Spleen (tissue), 11 donors: ENCODE results near the gene SORCS2. TPM values are rescaled to one million over a fixed set of nuclear protein-coding genes. Genes with fewer than 3 reads are reported as not detected.

Source experiments
- DNase-seq: peaks from one replicate; pipeline ENCODE4 v3.0.0-alpha.2; 2020
- H3K27ac ChIP-seq, 8 donors: fragments of 200-600 bp; sonication (generic) in 7 of 8; 1 replicate in 4 of 8; 2 replicates in 4 of 8; pipeline versions ENCODE4 v1.5.0 to v1.8.0; 2016 to 2021; ENCODE audit warnings: inconsistent platforms in 4 of 8, mild to moderate bottlenecking in 4 of 8, moderate library complexity in 1 of 8
- H3K27me3 ChIP-seq, 7 donors: fragments of 200-600 bp; sonication (generic) in 6 of 7; replicated peaks in 1 of 7; 1 replicate in 4 of 7; 2 replicates in 3 of 7; pipeline versions ENCODE4 v1.5.0 to v1.8.0; 2016 to 2021; ENCODE audit warnings: inconsistent platforms in 3 of 7, mild to moderate bottlenecking in 1 of 7
- H3K36me3 ChIP-seq, 6 donors: fragments of 200-600 bp; sonication (generic) in 5 of 6; 1 replicate in 4 of 6; 2 replicates in 2 of 6; pipeline versions ENCODE4 v1.5.0 to v1.8.0; 2016 to 2021; ENCODE audit warnings: inconsistent platforms in 2 of 6
- H3K4me1 ChIP-seq, 6 donors: fragments of 200-600 bp; sonication (generic) in 5 of 6; 1 replicate in 3 of 6; 2 replicates in 3 of 6; pipeline versions ENCODE4 v1.5.0 to v1.8.0; 2016 to 2021; ENCODE audit warnings: inconsistent platforms in 3 of 6
- H3K4me3 ChIP-seq, 8 donors: fragments of 200-600 bp; sonication (generic) in 7 of 8; 1 replicate in 4 of 8; 2 replicates in 4 of 8; pipeline versions ENCODE4 v1.5.0 to v1.8.0; 2016 to 2021; ENCODE audit warnings: inconsistent platforms in 4 of 8, mild to moderate bottlenecking in 4 of 8, moderate library complexity in 2 of 8
- H3K9me3 ChIP-seq, 8 donors: fragments of 200-600 bp; sonication (generic) in 7 of 8; 1 replicate in 4 of 8; 2 replicates in 4 of 8; pipeline versions ENCODE4 v1.5.0 to v1.8.0; 2016 to 2021; ENCODE audit warnings: inconsistent platforms in 4 of 8
- CTCF ChIP-seq, 11 experiments: fragments of 200-600 bp in 7 of 11; fragments of 450-650 bp in 4 of 11; sonication (generic) in 4 of 11; IDR thresholded peaks in 8 of 11; conservative IDR thresholded peaks in 3 of 11; 1 replicate in 7 of 11; 2 replicates in 4 of 11; pipeline versions ENCODE4 v1.4.0 to v1.8.0; 2016 to 2021; ENCODE audit warnings: antibody characterized with exemption in 11 of 11, inconsistent platforms in 4 of 11, mild to moderate bottlenecking in 1 of 11
- POLR2A ChIP-seq, 3 donors: fragments of 450-650 bp; IDR thresholded peaks; one replicate each; pipeline ENCODE4 v1.5.1; 2017; ENCODE audit warnings: antibody characterized with exemption in 3 of 3, mild to moderate bottlenecking in 1 of 3
- POLR2AphosphoS5 ChIP-seq, 3 donors: sonication (generic); formaldehyde crosslinking; IDR thresholded peaks; one replicate each; pipeline ENCODE4 v1.5.1; 2017; ENCODE audit warnings: antibody characterized with exemption in 3 of 3
- WGBS, 5 donors: extraction: QIAGEN DNeasy Blood & Tissue Kit in 3 of 5; methylation state at CpG; one replicate each; pipeline versions ENCODE4 v1.1.5 to v1.1.7; 2013 to 2018; 5-methylcytosine and 5-hydroxymethylcytosine counted together
- intact Hi-C: fragments of 100-400 bp; cut with DNase I; formaldehyde crosslinking; loops from one replicate; pipeline ENCODE4 v1.15.0; 2023; ENCODE audit warnings: low total_unique reads
- polyA plus RNA-seq, 3 donors: library from polyadenylated mRNA; stranded (reverse); fragments of 200-250 nt; gene quantifications; one replicate each; pipeline ENCODE4 v1.2.1, GENCODE V29; 2013
- total RNA-seq, 7 donors: library from RNA; depleted of rRNA in 3 of 7; stranded (reverse); fragments of >200 nt in 3 of 7; fragmentation: NEBNext Ultra II Directional in 4 of 7; extraction: Animal tissue kit (Norgen Biotek cat#: 25700) in 4 of 7; gene quantifications; one replicate each; pipeline versions ENCODE4 v1.1.0 to v1.2.1, GENCODE V29; 2016 to 2021
- donor health status: healthy with polysubstance abuse.
- donor health status: DM: no; HTN: no; CAD: no; lungs with moderate emphysema.
- donor health status: DM: no; HTN: no; CAD: no.
- donor health status: Bipolar disorder and iron deficiency.
- donor health status: healthy.
- donor health status: DM: no; HTN: no; CAD: no.
- donor health status: DM: yes; HTN: yes; CAD: no.

Gene SORCS2
- total and polyA plus RNA-seq, 10 donors, result 0.33 to 1.6 (median 0.60) TPM

- no peak for DNase-seq
- no peak overlapping the region for H3K4me3 ChIP-seq
- no peaks in the 10 kb centered on the region for H3K36me3 ChIP-seq
- intact Hi-C loops, result no loop called here
- no peaks in the 10 kb centered on the region for H3K27me3 ChIP-seq
- H3K9me3 ChIP-seq, result peaks cover 0 to 7% (median 2%) of the 10 kb centered on the region in 8 donors
- no peak for TF ChIP-seq CTCF (IDR thresholded peaks at IDR 0.05 in 8 of 11, conservative IDR thresholded peaks at IDR 0.05 in 3 of 11)
- no peak for TF ChIP-seq POLR2AphosphoS5 (IDR thresholded peaks at IDR 0.05)
- TF ChIP-seq POLR2A (IDR thresholded peaks at IDR 0.05), result no peak
- no peak overlapping the region for H3K27ac ChIP-seq
- peaks cover 0 to 12% (median 2%) of the 10 kb centered on the region in 6 donors for H3K4me1 ChIP-seq
- 71 to 88% (median 85%) methylated on average over 3 to 5 of the region's 5 CpGs for WGBS, 5 donors
Measured at GRCh38 chr4:7423391-7423790, 231.1 kb downstream of the SORCS2 start.

- 57 to 79% (median 75%) methylated on average over 16 to 17 of the region's 17 CpGs for WGBS, 5 donors
- intact Hi-C loops, result no loop called here
- Histone ChIP-seq H3K4me1 (peaks cover 0 to 12% (median 2%) of the 10 kb centered on the region in 6 donors), H3K9me3 (peaks cover 0 to 2% (median 0%) of the 10 kb centered on the region in 8 donors), H3K27ac (peak overlapping the region in 1 of 8 donors; percentile 39), H3K27me3 (no peaks in the 10 kb centered on the region), H3K4me3 (no peak overlapping the region), H3K36me3 (no peaks in the 10 kb centered on the region)
- TF ChIP-seq POLR2AphosphoS5 (IDR thresholded peaks at IDR 0.05), result no peak
- DNase-seq, result peak; percentile 71
Measured at GRCh38 chr4:7423801-7424552, 231.6 kb downstream of the SORCS2 start.

- peak; percentile 12 to 38 (median 23) for TF ChIP-seq POLR2AphosphoS5 (IDR thresholded peaks at IDR 0.05)
- TF ChIP-seq CTCF (IDR thresholded peaks at IDR 0.05 in 8 of 11, conservative IDR thresholded peaks at IDR 0.05 in 3 of 11), result no peak
- H3K9me3 ChIP-seq, result no peaks in the 10 kb centered on the region
Measured at GRCh38 chr4:7424553-7425111, 232.3 kb downstream of the SORCS2 start.

GRCh38 chr4:7425124-7425523, 232.8 kb downstream of the SORCS2 start:
- no peaks in the 10 kb centered on the region for H3K27me3 ChIP-seq
- H3K9me3 ChIP-seq, result no peaks in the 10 kb centered on the region
- peak; percentile 64 for DNase-seq
- no peak overlapping the region for H3K4me3 ChIP-seq
- no peaks in the 10 kb centered on the region for H3K36me3 ChIP-seq
- H3K27ac ChIP-seq, result no peak overlapping the region
- TF ChIP-seq POLR2A (IDR thresholded peaks at IDR 0.05), result no peak
- TF ChIP-seq POLR2AphosphoS5 (IDR thresholded peaks at IDR 0.05), result no peak
- no peak for TF ChIP-seq CTCF (IDR thresholded peaks at IDR 0.05 in 8 of 11, conservative IDR thresholded peaks at IDR 0.05 in 3 of 11)
- peaks cover 0 to 12% (median 2%) of the 10 kb centered on the region in 6 donors for H3K4me1 ChIP-seq
- intact Hi-C loops, result no loop called here
- WGBS, 5 donors, result 76 to 81% (median 79%) methylated on average over 8 to 13 of the region's 13 CpGs

More at GRCh38 chr4:7424553-7425111, 232.3 kb downstream of the SORCS2 start:
- peak overlapping the region in 1 of 8 donors; percentile 39 for H3K27ac ChIP-seq
- no peaks in the 10 kb centered on the region for H3K36me3 ChIP-seq
- peak; percentile 67 for DNase-seq
- intact Hi-C loops, result no loop called here
- 66 to 81% (median 74%) methylated on average over 5 to 18 of the region's 18 CpGs for WGBS, 5 donors
- H3K4me3 ChIP-seq, result no peak overlapping the region
- peaks cover 0 to 12% (median 2%) of the 10 kb centered on the region in 6 donors for H3K4me1 ChIP-seq
- H3K27me3 ChIP-seq, result no peaks in the 10 kb centered on the region
